Choroid plexus epithelial cell (primary cell): ENCODE results near the gene PDHX.

ENCODE experiments used
- DNase-seq: peaks from one replicate; pipeline ENCODE4 v3.0.0-alpha.2; 2010; ENCODE audit warnings: low read depth
- H3K4me3 ChIP-seq: 2 replicates; pipeline ENCODE4 v1.5.1; 2011; ENCODE audit warnings: low read depth, mild to moderate bottlenecking, control low read depth, low read length, moderate library complexity
- TF ChIP-seq, protein P1 (sequence below): conservative IDR thresholded peaks from 2 replicates; pipeline ENCODE4 v1.5.1; 2011; ENCODE audit warnings: low read depth, mild to moderate bottlenecking, control low read depth, inconsistent platforms, low read length, moderate library complexity

Gene PDHX

DNA sequence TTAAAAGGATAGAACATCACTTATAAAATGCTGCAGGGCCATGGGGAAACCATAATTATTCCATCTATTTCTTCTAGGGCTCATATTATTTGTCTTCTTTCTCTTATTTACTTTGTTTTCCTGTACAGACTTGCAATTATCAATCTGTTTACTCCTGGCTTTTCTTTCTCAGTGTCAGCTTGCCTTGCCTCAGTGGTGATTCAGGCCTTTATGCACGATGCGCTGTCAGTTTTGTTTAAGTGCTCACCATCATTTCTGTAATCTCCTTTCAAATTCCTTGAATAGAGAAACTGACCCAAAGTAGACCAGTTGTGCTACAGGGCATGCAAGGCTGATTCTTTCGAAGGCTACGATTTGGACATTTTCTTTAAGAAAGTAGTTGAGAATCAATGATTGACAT lies 4.7 kb downstream of the PDHX start:
- TF ChIP-seq, protein P1, sequence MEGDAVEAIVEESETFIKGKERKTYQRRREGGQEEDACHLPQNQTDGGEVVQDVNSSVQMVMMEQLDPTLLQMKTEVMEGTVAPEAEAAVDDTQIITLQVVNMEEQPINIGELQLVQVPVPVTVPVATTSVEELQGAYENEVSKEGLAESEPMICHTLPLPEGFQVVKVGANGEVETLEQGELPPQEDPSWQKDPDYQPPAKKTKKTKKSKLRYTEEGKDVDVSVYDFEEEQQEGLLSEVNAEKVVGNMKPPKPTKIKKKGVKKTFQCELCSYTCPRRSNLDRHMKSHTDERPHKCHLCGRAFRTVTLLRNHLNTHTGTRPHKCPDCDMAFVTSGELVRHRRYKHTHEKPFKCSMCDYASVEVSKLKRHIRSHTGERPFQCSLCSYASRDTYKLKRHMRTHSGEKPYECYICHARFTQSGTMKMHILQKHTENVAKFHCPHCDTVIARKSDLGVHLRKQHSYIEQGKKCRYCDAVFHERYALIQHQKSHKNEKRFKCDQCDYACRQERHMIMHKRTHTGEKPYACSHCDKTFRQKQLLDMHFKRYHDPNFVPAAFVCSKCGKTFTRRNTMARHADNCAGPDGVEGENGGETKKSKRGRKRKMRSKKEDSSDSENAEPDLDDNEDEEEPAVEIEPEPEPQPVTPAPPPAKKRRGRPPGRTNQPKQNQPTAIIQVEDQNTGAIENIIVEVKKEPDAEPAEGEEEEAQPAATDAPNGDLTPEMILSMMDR, result no peak
- no peak overlapping the region for H3K4me3 ChIP-seq
- DNase-seq, result no peak

DNA sequence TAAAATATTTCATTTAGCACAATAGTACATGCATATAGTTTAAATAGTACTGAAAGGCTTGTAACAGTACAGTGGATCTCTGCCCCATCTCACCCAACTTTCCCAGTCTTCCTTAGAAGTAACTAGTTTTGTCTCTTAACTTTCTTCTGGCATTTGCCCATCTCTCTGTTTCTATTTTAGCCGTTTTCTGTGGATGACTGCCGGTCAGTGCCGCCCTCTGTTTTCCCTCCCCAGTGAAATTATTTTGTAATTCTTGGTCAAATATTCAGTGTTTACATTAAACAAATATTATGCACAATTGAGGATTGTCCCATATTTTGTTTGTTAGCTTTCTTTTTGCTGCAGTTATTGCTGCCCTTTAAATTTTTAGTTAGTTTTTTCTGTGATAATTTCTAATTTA lies 8.3 kb downstream of the PDHX start:
- TF ChIP-seq, protein P1, result no peak
- no peak for DNase-seq
- no peak overlapping the region for H3K4me3 ChIP-seq

DNA sequence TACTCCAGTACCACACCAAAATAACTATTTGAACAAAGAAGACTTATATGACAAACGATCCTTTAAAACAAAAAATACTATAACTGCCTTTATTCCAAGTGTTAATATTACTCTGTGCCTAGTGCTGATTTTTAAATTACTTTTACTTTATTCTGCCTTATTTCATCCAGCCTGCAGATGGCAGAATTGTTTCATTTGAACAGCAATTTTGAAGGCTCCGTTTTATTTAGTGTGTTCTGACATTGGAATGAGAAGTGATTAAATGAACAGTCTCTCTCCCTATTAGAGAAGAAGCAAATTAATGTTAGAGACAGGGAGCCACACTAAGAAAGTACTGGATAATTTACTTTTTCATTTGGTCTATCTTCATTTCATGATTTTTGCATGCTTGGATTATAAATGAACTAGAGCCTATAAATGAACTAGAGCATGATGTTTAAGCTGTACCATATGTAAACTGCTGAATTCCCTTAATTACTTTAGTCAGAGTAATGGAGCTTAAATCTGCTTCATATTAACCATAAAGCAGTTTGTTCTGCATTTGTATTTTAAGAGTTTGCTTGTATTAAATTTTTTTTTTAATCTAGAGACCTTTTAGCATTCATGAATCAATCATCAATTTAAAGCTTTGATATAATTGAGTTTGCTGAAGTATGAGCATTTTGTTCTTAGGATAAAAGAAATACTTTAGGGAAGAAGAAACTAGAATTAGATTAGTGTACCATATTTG lies 9.8 kb downstream of the PDHX start:
- TF ChIP-seq, protein P1, result peak; percentile 63
- H3K4me3 ChIP-seq, result no peak overlapping the region
- peak; percentile 74 for DNase-seq

DNA sequence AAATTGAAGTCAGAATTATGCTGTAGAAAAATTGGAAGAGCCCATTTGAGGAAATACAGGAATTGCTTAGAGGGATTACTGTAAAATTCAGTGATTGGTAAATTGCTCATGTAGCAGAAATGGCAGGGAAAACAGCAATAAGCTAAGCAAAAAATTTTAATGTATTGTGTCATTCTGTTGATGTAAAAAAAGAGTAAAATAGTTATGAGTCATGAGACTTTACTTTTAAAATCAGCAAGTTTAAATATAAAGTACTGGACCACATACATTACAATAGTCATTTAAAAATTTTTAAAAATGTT lies 10.4 kb downstream of the PDHX start:
- TF ChIP-seq, protein P1, result no peak
- H3K4me3 ChIP-seq, result no peak overlapping the region
- DNase-seq, result peak; percentile 41

DNA sequence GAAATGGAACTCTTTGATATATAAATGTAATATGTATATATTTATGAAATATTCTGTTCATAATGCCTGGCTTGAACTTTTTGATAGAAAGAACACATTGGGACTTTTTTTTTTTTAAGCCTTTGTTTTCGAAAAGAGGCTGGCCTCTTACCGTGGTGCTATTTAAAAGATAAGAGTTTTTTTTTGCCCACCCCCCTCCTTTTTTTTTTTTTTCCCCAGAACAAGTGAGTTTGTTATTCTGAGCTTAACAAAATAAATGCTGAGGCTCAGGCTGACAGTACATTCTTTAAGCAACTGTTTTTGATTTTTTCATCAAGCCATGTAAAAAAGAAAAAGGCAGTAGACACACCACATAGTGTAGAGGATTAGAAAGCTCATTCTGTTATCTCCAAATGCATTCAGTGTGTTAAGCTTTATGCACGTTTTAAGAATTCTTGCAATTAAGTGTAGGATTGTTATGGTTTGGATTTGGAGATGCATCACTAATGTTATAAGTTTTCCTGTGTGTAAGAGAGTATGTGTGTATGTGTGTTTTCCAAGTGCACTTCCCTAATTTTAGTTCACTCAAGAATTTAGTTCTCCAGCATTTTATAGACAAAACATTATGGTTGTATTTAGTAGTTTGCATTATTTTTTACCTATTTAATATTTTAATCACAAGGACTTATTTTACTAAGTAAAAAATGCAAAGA lies 12.0 kb downstream of the PDHX start:
- H3K4me3 ChIP-seq, result no peak overlapping the region
- no peak for DNase-seq
- TF ChIP-seq, protein P1, result no peak

DNA sequence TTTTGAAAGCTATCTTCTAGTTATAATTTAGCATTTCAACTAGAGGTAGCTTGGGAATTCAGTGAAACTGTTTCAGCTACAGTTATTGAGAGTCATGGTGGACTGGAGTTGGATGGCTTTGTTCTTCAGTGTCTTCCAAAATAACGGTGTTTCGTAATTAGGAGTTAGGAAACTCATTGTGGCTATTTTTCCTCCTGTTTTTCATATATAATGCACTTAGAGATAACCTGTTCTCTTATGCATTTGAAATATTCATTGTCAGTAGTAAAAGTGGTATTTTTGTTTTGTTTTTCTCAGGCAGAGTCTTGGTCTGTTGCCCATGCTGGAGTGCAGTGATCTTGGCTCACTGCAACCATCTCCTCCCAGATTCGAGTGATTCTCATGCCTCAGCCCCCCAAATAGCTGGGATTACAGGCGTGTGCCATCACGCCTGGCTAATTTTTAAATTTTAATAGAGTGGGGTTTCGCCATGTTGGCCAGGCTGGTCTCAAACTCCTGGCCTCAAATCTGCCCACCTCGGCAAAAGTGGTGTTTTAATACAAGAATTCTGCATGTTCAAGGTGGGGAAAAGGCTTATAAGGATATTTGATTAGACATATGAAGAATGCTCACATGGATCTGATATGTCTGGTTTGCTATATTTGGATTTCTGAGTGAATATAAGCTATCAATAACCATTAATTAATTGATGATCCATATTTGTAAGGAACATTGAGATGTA lies 12.7 kb downstream of the PDHX start:
- TF ChIP-seq, protein P1, result no peak
- DNase-seq, result peak; percentile 24
- H3K4me3 ChIP-seq, result no peak overlapping the region
